ENCODE measurements around the gene GRAP. TPM values are rescaled to one million over a fixed set of nuclear protein-coding genes. Genes with fewer than 3 reads are reported as not detected.
A peak's percentile ranks its signal among the peaks of the same experiment; 100 is the strongest.
"Not testable (repeated sequence)": the region's sequence is repeated elsewhere in the genome, so short reads cannot be mapped to it uniquely, and the experiment has no call there.

GRAP gene
- total and polyA plus RNA-seq, 9 of the 15 experiments (the other 6 are each of a cell fraction or from before 2014, with no cell fraction given) = 0.07 to 0.41 (median 0.19) TPM; not detected in 5

DNA sequence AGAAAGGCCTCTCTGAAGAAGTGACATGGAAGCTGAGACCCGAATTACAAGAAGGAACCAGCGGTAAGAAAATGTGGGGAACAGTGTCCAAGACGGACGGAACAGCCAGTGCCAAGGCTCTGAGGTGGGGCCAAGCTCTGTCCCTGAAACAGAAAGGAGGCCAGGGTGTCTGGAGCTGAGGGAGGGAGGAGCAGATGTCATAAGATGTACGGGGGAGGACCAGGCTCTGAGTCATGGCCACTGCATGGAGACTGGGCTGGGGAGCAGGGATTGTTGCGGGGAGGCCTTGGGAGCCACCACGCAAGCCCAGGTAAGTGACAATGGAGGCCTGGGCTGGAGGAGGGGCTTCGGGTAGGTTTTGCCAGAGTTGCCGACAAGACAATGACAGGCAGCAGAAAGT is 2.1 kb downstream of the GRAP start:
- H3K4me3 ChIP-seq; H3K9me1 ChIP-seq (ENCODE audit: control insufficient read depth, insufficient read depth, low read length); CTCF ChIA-PET (ENCODE audit: low intra/inter-chr PET ratio); H3K4me2 ChIP-seq (ENCODE audit: insufficient read depth, low read length); H2AFZ ChIP-seq (ENCODE audit: low read depth, low read length); DNase-seq (ENCODE audit: extremely low read depth in 1 of 4, low spot score in 3 of 4); H3K27me3 ChIP-seq (ENCODE audit: control insufficient read depth in 2 of 2, insufficient read depth in 2 of 2, low read length in 2 of 2); H3K79me2 ChIP-seq (ENCODE audit: control insufficient read depth, insufficient read depth, low read length); H3K9me3 ChIP-seq (replicated peaks; ENCODE audit: control insufficient read depth, insufficient read depth, low read depth, low read length); intact Hi-C loops (cut with micrococcal nuclease); H3K27ac ChIP-seq (ENCODE audit: extremely low read depth, low read depth, low read length); H4K20me1 ChIP-seq (replicated peaks; ENCODE audit: control insufficient read depth, insufficient read depth, low read length); H3K36me3 ChIP-seq (ENCODE audit: control insufficient read depth, insufficient read depth, low read length); H3K9ac ChIP-seq (ENCODE audit: insufficient read depth in 1 of 2, low read depth in 2 of 2, low read length in 2 of 2); BruUV-seq (replicated peaks); in situ Hi-C loops (cut with MboI); POLR2A ChIA-PET; H3K4me1 ChIP-seq (replicated peaks in 1 of 2; ENCODE audit: control insufficient read depth in 2 of 2, insufficient read depth in 2 of 2, low read length in 2 of 2): not testable (repeated sequence)
- no CpG with 5 or more reads among the region's 9 CpGs for WGBS (ENCODE audit: insufficient coverage, low coverage, missing lambda C conversion rate)
- ATAC-seq (peak; percentile 78), FAIRE-seq (peak; percentile 84)

- intact Hi-C loops (cut with micrococcal nuclease); H3K4me3 ChIP-seq; H3K79me2 ChIP-seq (ENCODE audit: control insufficient read depth, insufficient read depth, low read length); H3K27me3 ChIP-seq (ENCODE audit: control insufficient read depth in 2 of 2, insufficient read depth in 2 of 2, low read length in 2 of 2); BruUV-seq (replicated peaks); DNase-seq (ENCODE audit: extremely low read depth in 1 of 4, low spot score in 3 of 4); CTCF ChIA-PET (ENCODE audit: low intra/inter-chr PET ratio); H2AFZ ChIP-seq (ENCODE audit: low read depth, low read length); H3K4me1 ChIP-seq (replicated peaks in 1 of 2; ENCODE audit: control insufficient read depth in 2 of 2, insufficient read depth in 2 of 2, low read length in 2 of 2); in situ Hi-C loops (cut with MboI); H4K20me1 ChIP-seq (replicated peaks; ENCODE audit: control insufficient read depth, insufficient read depth, low read length); FAIRE-seq; H3K9ac ChIP-seq (ENCODE audit: insufficient read depth in 1 of 2, low read depth in 2 of 2, low read length in 2 of 2); H3K9me1 ChIP-seq (ENCODE audit: control insufficient read depth, insufficient read depth, low read length); POLR2A ChIA-PET; H3K9me3 ChIP-seq (replicated peaks; ENCODE audit: control insufficient read depth, insufficient read depth, low read depth, low read length); H3K4me2 ChIP-seq (ENCODE audit: insufficient read depth, low read length); H3K36me3 ChIP-seq (ENCODE audit: control insufficient read depth, insufficient read depth, low read length); ATAC-seq; H3K27ac ChIP-seq (ENCODE audit: extremely low read depth, low read depth, low read length): not testable (repeated sequence)
- WGBS (ENCODE audit: insufficient coverage, low coverage, missing lambda C conversion rate) = no CpG with 5 or more reads among the region's 8 CpGs
Observed at GRCh38 chr17:19043032-19043431, 3.7 kb downstream of the GRAP start.

GRCh38 chr17:19042369-19042768 is 4.4 kb downstream of the GRAP start:
- H3K79me2 ChIP-seq (ENCODE audit: control insufficient read depth, insufficient read depth, low read length); BruUV-seq (replicated peaks); H3K27ac ChIP-seq (ENCODE audit: extremely low read depth, low read depth, low read length); H3K4me3 ChIP-seq; intact Hi-C loops (cut with micrococcal nuclease); H3K27me3 ChIP-seq (ENCODE audit: control insufficient read depth in 2 of 2, insufficient read depth in 2 of 2, low read length in 2 of 2); H3K4me2 ChIP-seq (ENCODE audit: insufficient read depth, low read length); H4K20me1 ChIP-seq (replicated peaks; ENCODE audit: control insufficient read depth, insufficient read depth, low read length); H3K9me1 ChIP-seq (ENCODE audit: control insufficient read depth, insufficient read depth, low read length); H3K9ac ChIP-seq (ENCODE audit: insufficient read depth in 1 of 2, low read depth in 2 of 2, low read length in 2 of 2); DNase-seq (ENCODE audit: extremely low read depth in 1 of 4, low spot score in 3 of 4); H3K36me3 ChIP-seq (ENCODE audit: control insufficient read depth, insufficient read depth, low read length); FAIRE-seq; ATAC-seq; CTCF ChIA-PET (ENCODE audit: low intra/inter-chr PET ratio); H3K4me1 ChIP-seq (replicated peaks in 1 of 2; ENCODE audit: control insufficient read depth in 2 of 2, insufficient read depth in 2 of 2, low read length in 2 of 2); H2AFZ ChIP-seq (ENCODE audit: low read depth, low read length); in situ Hi-C loops (cut with MboI); H3K9me3 ChIP-seq (replicated peaks; ENCODE audit: control insufficient read depth, insufficient read depth, low read depth, low read length); POLR2A ChIA-PET: not testable (repeated sequence)
- no CpG with 5 or more reads among the region's 14 CpGs for WGBS (ENCODE audit: insufficient coverage, low coverage, missing lambda C conversion rate)

- H3K4me2 ChIP-seq (ENCODE audit: insufficient read depth, low read length); H3K27ac ChIP-seq (ENCODE audit: extremely low read depth, low read depth, low read length); H3K27me3 ChIP-seq (ENCODE audit: control insufficient read depth in 2 of 2, insufficient read depth in 2 of 2, low read length in 2 of 2); in situ Hi-C loops (cut with MboI); H3K4me1 ChIP-seq (replicated peaks in 1 of 2; ENCODE audit: control insufficient read depth in 2 of 2, insufficient read depth in 2 of 2, low read length in 2 of 2); BruUV-seq (replicated peaks); H3K9me1 ChIP-seq (ENCODE audit: control insufficient read depth, insufficient read depth, low read length); H4K20me1 ChIP-seq (replicated peaks; ENCODE audit: control insufficient read depth, insufficient read depth, low read length); POLR2A ChIA-PET; ATAC-seq; H3K9ac ChIP-seq (ENCODE audit: insufficient read depth in 1 of 2, low read depth in 2 of 2, low read length in 2 of 2); H3K4me3 ChIP-seq; FAIRE-seq; H3K36me3 ChIP-seq (ENCODE audit: control insufficient read depth, insufficient read depth, low read length); DNase-seq (ENCODE audit: extremely low read depth in 1 of 4, low spot score in 3 of 4); CTCF ChIA-PET (ENCODE audit: low intra/inter-chr PET ratio); intact Hi-C loops (cut with micrococcal nuclease); H2AFZ ChIP-seq (ENCODE audit: low read depth, low read length); H3K9me3 ChIP-seq (replicated peaks; ENCODE audit: control insufficient read depth, insufficient read depth, low read depth, low read length); H3K79me2 ChIP-seq (ENCODE audit: control insufficient read depth, insufficient read depth, low read length): not testable (repeated sequence)
- WGBS (ENCODE audit: insufficient coverage, low coverage, missing lambda C conversion rate) = no CpG with 5 or more reads among the region's 10 CpGs
Observed at GRCh38 chr17:19041871-19042270, 4.9 kb downstream of the GRAP start.

All from K562 (cell line).